Choroid plexus epithelial cell (primary cell): Measurements from ENCODE around the gene INTS3.
A peak's percentile ranks its signal among the peaks of the same experiment; 100 is the strongest.

Source experiments
- DNase-seq: peaks from one replicate; pipeline ENCODE4 v3.0.0-alpha.2; 2010; ENCODE audit warnings: low read depth
- H3K4me3 ChIP-seq: 2 replicates; pipeline ENCODE4 v1.5.1; 2011; ENCODE audit warnings: low read depth, mild to moderate bottlenecking, control low read depth, low read length, moderate library complexity
- CTCF ChIP-seq: conservative IDR thresholded peaks from 2 replicates; pipeline ENCODE4 v1.5.1; 2011; ENCODE audit warnings: low read depth, mild to moderate bottlenecking, control low read depth, inconsistent platforms, low read length, moderate library complexity

Gene INTS3

GRCh38 chr1:153805886-153806719 lies 78.3 kb downstream of the INTS3 start:
- TF ChIP-seq CTCF: no peak
- no peak overlapping the region for H3K4me3 ChIP-seq
- DNase-seq: peak; percentile 23

DNA sequence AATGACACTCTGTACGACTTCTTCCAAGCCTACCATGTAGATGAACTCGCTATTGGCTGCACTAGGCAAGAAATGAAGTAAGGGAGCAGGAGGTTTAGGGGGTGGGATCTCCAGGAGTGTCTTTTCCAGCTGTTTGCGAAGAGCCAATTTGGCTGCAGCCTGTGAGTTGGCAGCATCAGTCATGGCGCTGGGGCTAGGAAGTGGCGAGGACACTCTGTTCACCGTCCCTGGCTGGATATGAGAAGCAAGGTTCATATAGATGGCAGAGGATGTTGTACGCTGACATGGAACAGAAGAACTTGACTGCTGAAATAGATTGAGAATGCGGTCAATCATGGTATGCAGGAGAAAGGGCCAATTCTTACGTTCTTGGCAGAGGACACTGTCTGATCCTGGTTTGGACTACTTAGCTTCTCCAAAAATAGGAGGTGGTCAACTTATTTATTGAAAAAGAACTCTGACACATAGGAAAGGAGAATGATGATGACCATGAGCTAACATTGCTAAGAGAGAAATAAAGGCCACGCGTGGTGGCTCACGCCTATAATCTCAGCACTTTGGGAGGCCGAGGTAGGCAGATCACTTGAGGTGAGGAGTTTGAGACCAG lies 88.5 kb downstream of the INTS3 start:
- TF ChIP-seq CTCF: no peak
- H3K4me3 ChIP-seq: no peak overlapping the region
- DNase-seq: no peak

DNA sequence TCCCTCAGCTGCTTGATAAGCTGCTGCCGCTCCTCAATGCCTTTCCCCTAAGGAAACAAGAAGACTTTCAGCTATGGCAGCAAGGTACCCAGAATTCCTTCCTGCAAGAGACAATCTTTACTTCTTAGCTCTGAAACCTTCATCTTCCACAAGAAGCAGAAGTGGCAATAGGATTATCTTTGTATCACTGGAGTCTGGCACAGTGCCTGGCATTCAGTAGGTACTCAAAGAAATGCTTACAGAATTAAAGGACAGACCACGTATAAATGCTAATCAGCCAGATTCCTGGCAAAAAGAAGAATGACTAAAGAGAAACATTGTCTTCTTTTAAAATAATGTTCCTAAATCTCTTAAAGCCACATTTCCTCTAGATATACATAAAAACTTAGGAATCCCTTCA lies 91.0 kb downstream of the INTS3 start:
- DNase-seq: no peak
- TF ChIP-seq CTCF: no peak
- no peak overlapping the region for H3K4me3 ChIP-seq
